Activated CD4-positive, alpha-beta T cell treated with anti-CD3 and anti-CD28 coated beads, Interleukin-2, amount 50 U/mL, for 4 hours (primary cell): ENCODE results near the gene DPP10.

Source experiments
- DNase-seq, 2 experiments: peaks; one replicate each; pipeline ENCODE4 v3.0.0-alpha.2; 2020

Gene DPP10

GRCh38 chr2:115163572-115163971 is 721.1 kb downstream of the DPP10 start:
- DNase-seq: no peak

GRCh38 chr2:115165529-115166109 is 723.2 kb downstream of the DPP10 start:
- no peak for DNase-seq

GRCh38 chr2:115168457-115168856 is 726.0 kb downstream of the DPP10 start:
- no peak for DNase-seq

- DNase-seq: no peak
Measured at GRCh38 chr2:115169814-115170213, 727.4 kb downstream of the DPP10 start.

GRCh38 chr2:115171751-115172150 is 729.3 kb downstream of the DPP10 start:
- DNase-seq: no peak

- DNase-seq: no peak
Measured at GRCh38 chr2:115174651-115175050, 732.2 kb downstream of the DPP10 start.

GRCh38 chr2:115183144-115183543 is 740.7 kb downstream of the DPP10 start:
- DNase-seq: no peak

GRCh38 chr2:115190459-115190858 is 748.0 kb downstream of the DPP10 start:
- DNase-seq: no peak

GRCh38 chr2:115194623-115195022 is 752.2 kb downstream of the DPP10 start:
- DNase-seq: no peak

GRCh38 chr2:115196587-115196986 is 754.1 kb downstream of the DPP10 start:
- no peak for DNase-seq

- no peak for DNase-seq
Measured at GRCh38 chr2:115199966-115200365, 757.5 kb downstream of the DPP10 start.

- no peak for DNase-seq
Measured at GRCh38 chr2:115201386-115201785, 758.9 kb downstream of the DPP10 start.

- no peak for DNase-seq
Measured at GRCh38 chr2:115208493-115209164, 766.2 kb downstream of the DPP10 start.

- no peak for DNase-seq
Measured at GRCh38 chr2:115214050-115214449, 771.6 kb downstream of the DPP10 start.

- no peak for DNase-seq
Measured at GRCh38 chr2:115219296-115219695, 776.9 kb downstream of the DPP10 start.

GRCh38 chr2:115234186-115234585 is 791.7 kb downstream of the DPP10 start:
- no peak for DNase-seq

- DNase-seq: no peak
Measured at GRCh38 chr2:115234737-115235136, 792.3 kb downstream of the DPP10 start.

- DNase-seq: no peak
Measured at GRCh38 chr2:115248066-115248465, 805.6 kb downstream of the DPP10 start.

GRCh38 chr2:115277366-115277765 is 834.9 kb downstream of the DPP10 start:
- no peak for DNase-seq

GRCh38 chr2:115285416-115285815 is 843.0 kb downstream of the DPP10 start:
- DNase-seq: no peak

GRCh38 chr2:115290478-115290877 is 848.0 kb downstream of the DPP10 start:
- no peak for DNase-seq

- DNase-seq: no peak
Measured at GRCh38 chr2:115292742-115293141, 850.3 kb downstream of the DPP10 start.

GRCh38 chr2:115294999-115295398 is 852.6 kb downstream of the DPP10 start:
- no peak for DNase-seq

GRCh38 chr2:115297056-115297455 is 854.6 kb downstream of the DPP10 start:
- DNase-seq: no peak

GRCh38 chr2:115299199-115299598 is 856.8 kb downstream of the DPP10 start:
- no peak for DNase-seq
